ENCODE results near the gene AK3.

DNA sequence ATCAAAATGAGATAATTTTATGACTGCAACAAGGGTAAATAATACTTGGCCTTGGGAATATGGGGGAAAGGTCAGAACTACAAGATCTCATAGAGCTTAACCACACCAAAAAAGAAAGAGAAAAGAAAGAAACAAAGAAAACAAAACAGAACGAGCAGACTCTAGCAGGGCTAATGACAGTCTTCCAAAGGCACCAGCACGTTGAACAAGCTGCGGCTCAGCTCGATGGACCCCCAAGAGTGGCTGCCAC lies 689 bp downstream of the AK3 start:
- TF ChIP-seq JUN (IDR thresholded peaks at IDR 0.05; ENCODE audit: borderline replicate concordance, low read depth, low read length) = no peak
- no peak for TF ChIP-seq JUN (CRISPR knock-in tag; IDR thresholded peaks at IDR 0.05; ENCODE audit: borderline replicate concordance)
- TF ChIP-seq ZBTB7A (IDR thresholded peaks at IDR 0.05; ENCODE audit: borderline replicate concordance, control insufficient read depth, low read depth, low read length) = no peak
- TF ChIP-seq, protein P1, sequence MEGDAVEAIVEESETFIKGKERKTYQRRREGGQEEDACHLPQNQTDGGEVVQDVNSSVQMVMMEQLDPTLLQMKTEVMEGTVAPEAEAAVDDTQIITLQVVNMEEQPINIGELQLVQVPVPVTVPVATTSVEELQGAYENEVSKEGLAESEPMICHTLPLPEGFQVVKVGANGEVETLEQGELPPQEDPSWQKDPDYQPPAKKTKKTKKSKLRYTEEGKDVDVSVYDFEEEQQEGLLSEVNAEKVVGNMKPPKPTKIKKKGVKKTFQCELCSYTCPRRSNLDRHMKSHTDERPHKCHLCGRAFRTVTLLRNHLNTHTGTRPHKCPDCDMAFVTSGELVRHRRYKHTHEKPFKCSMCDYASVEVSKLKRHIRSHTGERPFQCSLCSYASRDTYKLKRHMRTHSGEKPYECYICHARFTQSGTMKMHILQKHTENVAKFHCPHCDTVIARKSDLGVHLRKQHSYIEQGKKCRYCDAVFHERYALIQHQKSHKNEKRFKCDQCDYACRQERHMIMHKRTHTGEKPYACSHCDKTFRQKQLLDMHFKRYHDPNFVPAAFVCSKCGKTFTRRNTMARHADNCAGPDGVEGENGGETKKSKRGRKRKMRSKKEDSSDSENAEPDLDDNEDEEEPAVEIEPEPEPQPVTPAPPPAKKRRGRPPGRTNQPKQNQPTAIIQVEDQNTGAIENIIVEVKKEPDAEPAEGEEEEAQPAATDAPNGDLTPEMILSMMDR (IDR thresholded peaks at IDR 0.05 in 2 of 3, conservative IDR thresholded peaks at IDR 0.05 in 1 of 3; ENCODE audit: insufficient read depth in 2 of 3, low read depth in 1 of 3, low read length in 3 of 3) = no peak
- no peak for TF ChIP-seq SMAD3 (CRISPR knock-in tag; conservative IDR thresholded peaks at IDR 0.05)
- no peak for TF ChIP-seq POLR2A (conservative IDR thresholded peaks at IDR 0.05)
- TF ChIP-seq ASH1L (IDR thresholded peaks at IDR 0.05; ENCODE audit: borderline replicate concordance, low read depth, partially characterized antibody) = no peak
- TF ChIP-seq LARP7 (IDR thresholded peaks at IDR 0.05) = no peak
- TF ChIP-seq ZNF436 (CRISPR knock-in tag; IDR thresholded peaks at IDR 0.05) = no peak

Data from K562 (cell line).